ENCODE results near the gene DTD2.
"Not testable (repeated sequence)": the region's sequence is repeated elsewhere in the genome, so short reads cannot be mapped to it uniquely, and the experiment has no call there.

The DTD2 gene

DNA sequence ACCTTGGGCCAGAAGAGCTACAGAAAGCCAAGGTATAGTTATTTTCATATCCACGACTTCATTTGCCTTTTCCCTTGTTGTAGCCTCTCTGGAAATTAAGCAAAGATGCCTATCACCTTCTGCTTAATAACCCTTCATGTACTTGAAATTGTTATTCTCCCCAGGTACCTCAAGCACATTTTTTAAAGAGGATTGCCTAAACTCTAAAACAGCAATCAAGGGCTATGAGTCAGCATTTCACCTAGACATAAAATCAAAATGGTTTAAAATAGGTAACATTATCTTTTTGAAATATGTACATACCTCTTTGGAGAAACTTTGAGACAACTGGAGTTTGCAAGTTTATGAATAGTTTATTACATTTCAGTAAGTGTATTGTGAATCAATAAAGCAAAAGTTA, 11.6 kb downstream of the DTD2 start:
- no peak overlapping the region for H3K9ac ChIP-seq
- no peak overlapping the region for H2AFZ ChIP-seq
- no peak overlapping the region for H3K4me2 ChIP-seq (ENCODE audit: low read length)
- TF ChIP-seq, protein P1, sequence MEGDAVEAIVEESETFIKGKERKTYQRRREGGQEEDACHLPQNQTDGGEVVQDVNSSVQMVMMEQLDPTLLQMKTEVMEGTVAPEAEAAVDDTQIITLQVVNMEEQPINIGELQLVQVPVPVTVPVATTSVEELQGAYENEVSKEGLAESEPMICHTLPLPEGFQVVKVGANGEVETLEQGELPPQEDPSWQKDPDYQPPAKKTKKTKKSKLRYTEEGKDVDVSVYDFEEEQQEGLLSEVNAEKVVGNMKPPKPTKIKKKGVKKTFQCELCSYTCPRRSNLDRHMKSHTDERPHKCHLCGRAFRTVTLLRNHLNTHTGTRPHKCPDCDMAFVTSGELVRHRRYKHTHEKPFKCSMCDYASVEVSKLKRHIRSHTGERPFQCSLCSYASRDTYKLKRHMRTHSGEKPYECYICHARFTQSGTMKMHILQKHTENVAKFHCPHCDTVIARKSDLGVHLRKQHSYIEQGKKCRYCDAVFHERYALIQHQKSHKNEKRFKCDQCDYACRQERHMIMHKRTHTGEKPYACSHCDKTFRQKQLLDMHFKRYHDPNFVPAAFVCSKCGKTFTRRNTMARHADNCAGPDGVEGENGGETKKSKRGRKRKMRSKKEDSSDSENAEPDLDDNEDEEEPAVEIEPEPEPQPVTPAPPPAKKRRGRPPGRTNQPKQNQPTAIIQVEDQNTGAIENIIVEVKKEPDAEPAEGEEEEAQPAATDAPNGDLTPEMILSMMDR (IDR thresholded peaks at IDR 0.05) = no peak
- H3K4me1 ChIP-seq = no peaks in the 10 kb centered on the region
- H3K27ac ChIP-seq = no peak overlapping the region
- H3K4me3 ChIP-seq (ENCODE audit: low read depth, low read length) = no peak overlapping the region
- H3K36me3 ChIP-seq (ENCODE audit: control insufficient read depth, insufficient read depth, low read length) = no peaks in the 10 kb centered on the region
- no peaks in the 10 kb centered on the region for H3K79me2 ChIP-seq
- H3K9me3 ChIP-seq (ENCODE audit: control insufficient read depth, low read length) = no peaks in the 10 kb centered on the region
- H3K27me3 ChIP-seq (ENCODE audit: control insufficient read depth, insufficient read depth, low read length) = no peaks in the 10 kb centered on the region

DNA sequence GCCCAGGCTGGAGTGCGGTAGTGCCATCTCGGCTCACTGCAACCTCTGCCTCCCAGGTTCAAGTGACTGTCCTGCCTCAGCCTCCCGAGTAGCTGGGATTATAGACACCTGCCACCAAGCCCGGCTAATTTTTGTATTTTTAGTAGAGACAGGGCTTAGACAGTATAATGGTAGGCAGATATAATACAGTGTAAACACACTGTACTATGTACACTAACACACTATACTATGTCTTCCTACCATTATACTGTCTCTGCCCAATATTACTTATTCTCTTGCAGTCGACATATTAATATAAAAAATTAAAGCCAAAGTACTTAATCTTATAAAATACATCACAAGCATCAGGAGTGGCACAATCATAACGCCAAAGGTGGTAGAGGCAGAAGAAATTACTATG, 15.0 kb downstream of the DTD2 start:
- no peaks in the 10 kb centered on the region for H3K27me3 ChIP-seq (ENCODE audit: control insufficient read depth, insufficient read depth, low read length)
- no peak overlapping the region for H3K4me3 ChIP-seq (ENCODE audit: low read depth, low read length)
- H2AFZ ChIP-seq = no peak overlapping the region
- no peak overlapping the region for H3K9ac ChIP-seq
- no peaks in the 10 kb centered on the region for H3K79me2 ChIP-seq
- no peaks in the 10 kb centered on the region for H3K4me1 ChIP-seq
- H3K27ac ChIP-seq = no peak overlapping the region
- H3K9me3 ChIP-seq (ENCODE audit: control insufficient read depth, low read length) = no peaks in the 10 kb centered on the region
- TF ChIP-seq, protein P1 (IDR thresholded peaks at IDR 0.05) = no peak
- no peaks in the 10 kb centered on the region for H3K36me3 ChIP-seq (ENCODE audit: control insufficient read depth, insufficient read depth, low read length)
- H3K4me2 ChIP-seq (ENCODE audit: low read length) = no peak overlapping the region

DNA sequence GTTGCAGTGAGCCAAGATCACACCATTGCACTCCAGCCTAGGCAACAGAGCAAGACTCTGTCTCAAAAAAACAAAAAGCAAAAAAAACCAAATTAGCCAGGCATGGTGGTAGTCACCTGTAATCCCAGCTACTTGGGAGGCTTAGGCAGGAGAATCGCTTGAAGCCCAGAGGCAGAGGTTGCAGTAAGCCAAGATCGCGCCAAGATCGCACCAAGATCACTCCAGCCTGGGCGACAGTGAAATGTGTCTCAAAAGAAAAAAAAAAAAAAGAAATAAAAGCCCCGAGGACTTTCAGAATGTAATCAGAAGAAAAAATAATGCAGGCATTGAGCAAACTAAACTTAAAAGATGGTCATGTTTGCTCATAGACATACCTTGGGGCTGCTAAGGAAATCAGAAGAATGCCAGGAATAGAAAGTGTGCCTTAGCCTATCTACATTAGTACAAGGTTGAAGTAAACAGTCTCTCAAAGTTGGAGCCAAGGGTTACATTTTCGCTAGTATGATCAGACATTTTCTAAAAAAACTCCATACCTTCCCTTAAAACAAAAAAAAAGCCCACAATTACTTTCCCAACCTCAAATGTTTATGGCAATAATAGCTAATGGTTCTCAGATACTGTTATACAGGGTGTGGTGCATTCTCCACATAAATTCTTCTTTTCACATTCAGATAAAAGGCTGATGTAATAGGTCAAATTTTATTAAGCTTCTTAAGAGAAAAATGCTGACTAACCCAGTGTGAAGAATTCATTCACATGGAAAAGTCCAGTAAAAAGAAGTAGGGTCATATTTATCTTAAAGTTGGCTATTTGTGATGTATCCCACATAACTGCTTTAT, 15.8 kb downstream of the DTD2 start:
- Histone ChIP-seq H3K79me2 (no peaks in the 10 kb centered on the region), H3K36me3 (ENCODE audit: control insufficient read depth, insufficient read depth, low read length) (no peaks in the 10 kb centered on the region), H3K27ac (no peak overlapping the region), H3K4me2 (ENCODE audit: low read length) (no peak overlapping the region), H2AFZ (no peak overlapping the region), H3K9ac (no peak overlapping the region), H3K4me3 (ENCODE audit: low read depth, low read length) (no peak overlapping the region), H3K27me3 (ENCODE audit: control insufficient read depth, insufficient read depth, low read length) (no peaks in the 10 kb centered on the region), H3K9me3 (ENCODE audit: control insufficient read depth, low read length) (no peaks in the 10 kb centered on the region), H3K4me1 (no peaks in the 10 kb centered on the region)
- TF ChIP-seq, protein P1 (IDR thresholded peaks at IDR 0.05) = no peak

DNA sequence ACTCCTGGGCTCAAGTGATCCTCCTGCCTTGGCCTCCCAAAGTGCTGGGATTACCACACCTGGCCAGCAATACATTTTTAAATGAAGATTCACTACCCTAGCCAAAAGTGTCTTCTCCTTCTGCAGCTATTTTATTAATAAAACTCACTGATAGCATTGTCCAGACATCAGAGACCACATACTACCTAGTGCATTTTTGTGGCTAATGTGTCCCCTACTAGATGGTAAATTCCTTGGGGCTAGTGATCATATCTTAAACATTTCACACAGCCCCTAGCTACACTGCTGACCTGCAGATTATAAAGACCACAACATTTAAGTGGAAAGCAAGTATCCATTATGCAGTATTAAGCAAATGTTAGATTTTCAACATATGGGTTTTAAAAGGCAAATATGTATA, 17.0 kb downstream of the DTD2 start:
- TF ChIP-seq, protein P1 (IDR thresholded peaks at IDR 0.05) = no peak
- Histone ChIP-seq H3K79me2 (no peaks in the 10 kb centered on the region), H3K36me3 (ENCODE audit: control insufficient read depth, insufficient read depth, low read length) (no peaks in the 10 kb centered on the region), H3K27ac (no peak overlapping the region), H3K4me3 (ENCODE audit: low read depth, low read length) (no peak overlapping the region), H3K9me3 (ENCODE audit: control insufficient read depth, low read length) (no peaks in the 10 kb centered on the region), H3K4me2 (ENCODE audit: low read length) (no peak overlapping the region), H3K27me3 (ENCODE audit: control insufficient read depth, insufficient read depth, low read length) (no peaks in the 10 kb centered on the region), H3K9ac (no peak overlapping the region), H2AFZ (no peak overlapping the region), H3K4me1 (no peaks in the 10 kb centered on the region)

DNA sequence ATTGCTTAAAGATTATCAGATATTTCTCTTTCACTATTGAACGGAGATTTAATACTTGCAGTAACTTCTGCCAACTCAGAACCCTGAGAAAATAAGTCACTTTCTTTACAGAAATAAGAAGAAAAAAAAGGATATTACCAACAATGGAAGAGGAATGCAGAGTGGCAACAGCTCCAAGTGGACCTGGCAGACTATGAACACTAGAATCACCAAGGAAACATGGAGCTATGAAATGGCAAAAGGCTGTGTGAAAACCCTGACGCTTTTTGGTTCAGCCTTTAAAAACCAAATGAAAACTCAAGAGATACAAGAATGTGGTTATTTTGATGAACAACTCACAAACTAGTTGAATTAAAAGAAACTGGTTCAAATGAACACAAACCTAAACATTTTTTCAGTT, 17.7 kb downstream of the DTD2 start:
- Histone ChIP-seq H3K36me3 (ENCODE audit: control insufficient read depth, insufficient read depth, low read length) (no peaks in the 10 kb centered on the region), H3K4me1 (no peaks in the 10 kb centered on the region), H3K79me2 (no peaks in the 10 kb centered on the region), H3K27me3 (ENCODE audit: control insufficient read depth, insufficient read depth, low read length) (no peaks in the 10 kb centered on the region), H2AFZ (no peak overlapping the region), H3K9me3 (ENCODE audit: control insufficient read depth, low read length) (no peaks in the 10 kb centered on the region), H3K4me3 (ENCODE audit: low read depth, low read length) (no peak overlapping the region), H3K4me2 (ENCODE audit: low read length) (no peak overlapping the region), H3K27ac (no peak overlapping the region), H3K9ac (no peak overlapping the region)
- TF ChIP-seq, protein P1 (IDR thresholded peaks at IDR 0.05) = no peak

DNA sequence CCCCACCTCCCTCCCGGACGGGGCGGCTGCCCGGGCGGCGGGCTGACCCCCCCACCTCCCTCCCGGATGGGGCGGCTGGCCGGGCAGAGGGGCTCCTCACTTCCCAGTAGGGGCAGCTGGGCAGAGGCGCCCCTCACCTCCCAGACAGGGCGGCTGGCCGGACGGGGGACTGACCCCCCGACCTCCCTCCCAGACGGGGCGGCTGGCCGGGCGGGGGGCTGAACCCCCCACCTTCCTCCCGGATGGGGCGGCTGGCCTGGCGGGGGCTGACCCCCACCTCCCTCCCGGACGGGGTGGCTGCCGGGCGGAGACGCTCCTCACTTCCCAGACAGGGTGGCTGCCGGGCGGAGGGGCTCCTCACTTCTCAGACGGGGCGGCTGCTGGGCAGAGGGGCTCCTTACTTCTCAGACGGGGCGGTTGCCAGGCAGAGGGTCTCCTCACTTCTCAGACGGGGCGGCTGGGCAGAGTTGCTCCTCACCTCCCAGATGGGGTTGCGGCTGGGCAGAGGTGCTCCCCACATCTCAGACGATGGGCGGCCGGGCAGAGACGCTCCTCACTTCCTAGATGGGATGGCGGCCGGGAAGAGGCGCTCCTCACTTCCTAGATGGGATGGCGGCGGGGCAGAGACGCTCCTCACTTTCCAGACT, 20.1 kb downstream of the DTD2 start:
- not testable (repeated sequence) for H3K27ac ChIP-seq; H3K4me3 ChIP-seq (ENCODE audit: low read depth, low read length); H3K9me3 ChIP-seq (ENCODE audit: control insufficient read depth, low read length); H3K4me1 ChIP-seq; H3K36me3 ChIP-seq (ENCODE audit: control insufficient read depth, insufficient read depth, low read length); H2AFZ ChIP-seq; H3K79me2 ChIP-seq; H3K9ac ChIP-seq; H3K4me2 ChIP-seq (ENCODE audit: low read length); H3K27me3 ChIP-seq (ENCODE audit: control insufficient read depth, insufficient read depth, low read length)

Measured in parathyroid adenoma (tissue), 2 donors.